Activated CD4-positive, alpha-beta T cell treated with anti-CD3 and anti-CD28 coated beads for 24 hours (primary cell): Measurements from ENCODE around the gene HPCAL4.

ENCODE experiments used
- DNase-seq, 2 donors: peaks; one replicate each; pipeline ENCODE4 v3.0.0-alpha.2; 2020; ENCODE audit warnings: low read depth in 2 of 2

The HPCAL4 gene

DNA sequence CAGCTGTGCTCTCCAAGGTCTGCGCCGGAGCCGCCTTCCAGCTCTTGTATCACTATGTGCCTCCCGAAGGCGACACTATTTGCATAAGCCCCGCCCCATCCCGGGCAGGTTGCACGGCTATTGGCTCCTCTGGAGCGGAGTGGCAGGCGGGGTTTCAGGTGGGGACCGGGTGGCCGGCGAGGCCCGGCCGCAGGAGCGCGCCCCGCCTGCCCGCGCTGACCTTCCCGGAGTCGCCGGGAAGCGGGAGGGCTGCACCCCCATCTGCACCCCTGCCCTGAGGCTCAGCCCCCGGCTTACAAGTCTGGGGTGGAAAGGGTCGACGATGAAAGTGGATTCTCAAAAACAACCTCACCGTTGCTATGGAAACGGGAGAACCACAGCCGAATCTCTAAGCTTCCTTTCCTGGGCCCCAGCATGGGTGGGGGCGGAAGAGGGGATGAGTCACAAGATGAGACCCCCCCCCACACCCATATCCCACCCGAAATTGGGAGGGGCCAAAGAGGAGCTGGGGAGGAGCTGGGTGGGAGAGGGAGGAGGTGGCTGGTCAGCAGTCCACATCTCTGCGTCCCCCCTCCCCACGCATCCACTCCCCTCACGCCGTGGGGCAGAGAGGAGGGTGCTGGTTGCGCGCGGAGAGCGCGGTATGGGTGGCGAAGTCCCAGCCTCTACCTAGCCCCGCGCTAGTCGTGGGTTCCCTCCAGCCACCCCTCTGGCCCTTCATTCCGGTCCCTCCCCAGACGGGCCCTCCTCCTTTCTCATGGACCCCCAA lies at the start of gene HPCAL4:
Gene HPCAL4, minus strand, starts transcription at position 51 of the 769 bp plus-strand sequence. CDS start 6,830 bp downstream, outside the sequence.
- peak; percentile 66 to 84 for DNase-seq

DNA sequence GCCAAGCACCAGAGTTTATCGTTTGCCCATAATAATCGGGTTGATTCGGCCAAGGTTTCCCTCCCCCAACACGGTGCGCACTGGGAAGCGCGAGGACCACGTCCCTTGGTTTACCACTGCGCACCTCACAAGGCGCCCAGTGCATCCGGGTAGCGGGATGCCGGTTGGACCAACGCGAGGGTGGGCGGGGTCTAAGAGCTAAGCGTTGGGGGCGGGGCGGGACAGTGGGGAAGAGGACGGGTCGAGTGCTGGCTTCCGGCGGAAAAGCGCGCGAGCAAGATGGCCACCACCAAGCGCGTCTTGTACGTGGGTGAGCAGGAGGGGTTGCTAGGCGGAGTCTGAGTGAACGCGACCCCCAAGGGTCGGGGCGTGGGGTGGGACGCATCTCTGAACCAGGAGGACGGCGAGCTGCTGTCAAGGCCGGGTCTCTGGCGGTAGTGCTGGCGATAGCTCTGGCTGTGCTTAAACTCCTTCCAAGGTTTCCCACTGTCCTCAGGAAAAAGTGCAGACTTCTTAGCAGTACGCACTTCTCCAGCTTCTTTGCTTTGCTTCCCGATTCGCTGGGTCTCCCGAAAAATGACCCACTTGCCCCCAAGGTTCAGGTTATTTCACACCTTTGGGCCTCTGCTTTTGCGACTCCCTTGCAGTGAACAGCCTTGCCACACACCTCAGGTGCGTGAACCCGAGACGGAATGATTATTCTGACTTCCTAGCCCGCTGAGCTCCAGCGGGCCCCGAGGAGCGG lies 47.6 kb upstream of the HPCAL4 start, which contains the start of gene PPIE:
Gene PPIE, plus strand, starts transcription at position 261 of the 745 bp plus-strand sequence. Its CDS starts 19 bp downstream, at position 280.
- peak; percentile 97 to 98 for DNase-seq

GRCh38 chr1:39737546-39738169 lies 46.4 kb upstream of the HPCAL4 start:
- DNase-seq = no peak

GRCh38 chr1:39735731-39736130 lies 44.5 kb upstream of the HPCAL4 start:
- no peak for DNase-seq

GRCh38 chr1:39733161-39733560 lies 41.9 kb upstream of the HPCAL4 start:
- no peak for DNase-seq

DNA sequence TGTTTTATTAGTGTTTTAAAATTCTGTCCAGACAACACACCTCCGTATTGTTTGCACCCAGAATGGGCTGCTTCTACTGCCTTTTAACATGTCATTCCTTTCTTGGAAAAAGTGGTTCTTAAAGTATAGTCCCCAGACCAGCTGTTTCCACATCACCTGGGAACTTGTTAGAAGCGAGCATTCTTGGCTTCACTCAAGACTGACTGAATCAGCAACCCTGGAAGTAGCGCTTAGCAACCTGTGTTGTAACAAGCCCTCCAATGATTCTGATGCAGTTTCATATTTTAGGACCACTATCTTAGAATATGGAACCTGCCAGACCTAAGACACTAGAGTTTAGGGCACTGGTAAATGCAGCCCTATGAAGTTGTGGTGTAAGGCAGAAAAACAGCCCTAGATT lies 41.5 kb upstream of the HPCAL4 start:
- no peak for DNase-seq

- no peak for DNase-seq
These were observed 38.6 kb upstream of the HPCAL4 start for GRCh38 chr1:39729842-39730241.

DNA sequence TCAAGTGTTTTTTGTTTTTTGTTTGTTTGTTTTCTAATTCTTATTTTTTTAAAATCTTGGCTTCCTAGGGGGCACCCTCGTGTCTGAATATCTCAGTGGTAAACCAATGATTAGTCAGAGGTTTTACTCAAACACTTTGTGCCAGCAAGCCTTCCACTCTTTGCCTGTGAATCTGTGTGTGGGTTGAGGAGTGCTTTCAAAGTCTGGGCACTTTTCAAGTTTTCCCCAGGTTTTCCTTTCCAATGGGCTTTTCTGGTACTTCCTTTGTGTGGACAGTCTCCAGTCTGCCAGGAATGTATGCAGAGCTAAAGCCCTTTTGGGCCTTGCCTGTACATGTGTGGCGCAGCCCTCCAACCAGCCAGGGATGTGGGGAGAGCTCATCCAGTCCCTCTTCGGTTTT lies 37.8 kb upstream of the HPCAL4 start:
- no peak for DNase-seq

DNA sequence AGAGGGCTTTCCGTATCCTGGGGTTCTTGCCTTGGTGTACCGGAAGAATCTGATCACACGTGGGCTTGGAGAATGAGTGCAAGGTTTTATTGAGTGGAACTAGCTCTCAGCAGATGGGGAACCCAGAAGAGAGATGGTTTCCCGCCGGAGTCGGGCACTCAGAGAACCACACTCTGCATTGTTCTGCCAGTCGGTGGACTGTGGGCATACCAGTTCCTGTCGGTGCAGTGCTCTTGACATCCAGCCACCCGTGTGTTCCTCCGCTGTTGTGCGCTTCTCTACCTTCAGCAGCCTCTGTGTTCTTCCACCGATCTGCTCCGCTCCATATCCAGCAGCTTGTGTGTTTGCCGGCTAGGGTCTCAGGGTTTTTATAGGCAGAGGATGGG lies 36.7 kb upstream of the HPCAL4 start:
- no peak for DNase-seq

GRCh38 chr1:39727221-39727931 lies 36.1 kb upstream of the HPCAL4 start:
- no peak for DNase-seq

- DNase-seq = no peak
These were observed 35.4 kb upstream of the HPCAL4 start for GRCh38 chr1:39726600-39726999.

DNA sequence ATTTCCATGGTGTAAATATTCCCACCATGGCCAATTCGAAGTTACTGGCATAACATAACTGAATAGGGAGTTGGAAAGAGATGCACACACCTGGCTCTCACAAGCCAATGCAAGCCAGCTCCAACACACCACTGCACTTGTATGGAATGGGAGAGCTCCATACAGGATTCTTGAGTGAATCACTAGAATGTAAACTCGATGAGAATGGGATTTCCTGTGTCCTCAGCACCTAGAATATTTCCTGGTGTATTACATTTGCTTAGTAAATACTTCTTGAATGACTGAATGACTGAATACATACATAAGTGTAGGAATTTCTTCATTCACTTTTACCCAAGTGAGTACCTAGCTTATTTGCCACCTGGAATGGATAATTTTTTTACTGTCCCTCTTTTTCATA lies 31.3 kb upstream of the HPCAL4 start:
- no peak for DNase-seq

- DNase-seq = no peak
These were observed 30.4 kb upstream of the HPCAL4 start for GRCh38 chr1:39721664-39722063.

DNA sequence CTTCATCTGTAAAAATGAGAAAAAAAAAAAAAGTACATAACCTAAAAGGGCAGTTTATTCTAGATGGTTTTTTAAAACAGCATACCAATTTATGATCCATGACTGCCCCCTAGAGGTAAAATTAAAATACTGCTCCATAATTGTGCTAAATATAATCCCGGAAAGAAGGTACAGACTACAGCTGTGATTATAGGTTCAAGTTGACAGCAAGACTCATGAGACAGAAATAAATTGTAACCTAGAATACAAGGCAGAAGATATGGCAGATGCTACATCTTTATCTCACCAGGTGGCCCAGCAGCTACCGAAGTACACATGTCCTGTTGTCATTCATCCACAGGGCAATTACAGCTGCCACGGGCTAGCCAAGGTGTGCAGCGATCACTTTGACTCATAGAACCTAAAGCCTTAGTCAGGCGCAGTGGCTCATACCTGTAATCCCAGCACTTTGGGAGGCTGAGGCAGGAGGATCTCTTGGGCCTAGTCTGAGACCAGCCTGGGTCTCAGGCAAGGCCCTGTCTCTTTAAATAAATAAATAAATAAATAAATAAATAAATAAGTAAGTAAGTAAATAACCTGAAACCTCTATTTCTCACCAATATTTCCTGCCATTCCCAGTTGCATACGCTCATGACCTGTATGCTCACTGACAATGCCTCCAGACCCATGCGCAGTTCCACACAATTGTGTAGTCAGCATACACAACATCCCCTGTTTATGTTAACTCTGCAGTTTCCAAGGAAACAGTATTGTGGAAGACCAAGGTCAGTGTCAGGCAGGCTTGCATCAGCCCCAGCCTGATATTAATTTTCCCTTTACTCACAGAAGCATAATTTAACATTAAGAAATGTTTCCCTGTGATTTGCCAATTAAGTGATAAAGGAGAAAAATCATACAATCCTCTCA lies 29.1 kb upstream of the HPCAL4 start:
- DNase-seq = no peak

DNA sequence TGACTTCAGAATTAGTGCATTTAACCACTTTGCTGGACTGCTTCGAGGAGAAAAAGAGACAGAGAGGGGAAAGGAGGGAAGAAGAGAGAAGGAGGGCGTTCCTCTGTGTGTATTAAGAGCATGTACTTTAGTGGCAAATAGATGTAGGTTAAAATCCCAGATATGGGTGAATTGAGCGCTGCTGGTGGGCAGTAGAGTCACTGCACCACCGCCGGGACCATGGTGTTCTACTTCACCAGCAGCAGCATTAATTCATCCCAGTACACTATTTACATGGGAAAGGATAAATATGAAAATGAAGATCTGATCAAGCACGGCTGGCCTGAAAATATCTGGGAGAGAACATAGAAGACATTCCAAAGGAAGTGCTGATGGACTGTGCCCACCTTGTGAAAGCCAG lies 26.6 kb upstream of the HPCAL4 start:
- no peak for DNase-seq

GRCh38 chr1:39713557-39713956 lies 22.3 kb upstream of the HPCAL4 start:
- DNase-seq = no peak

DNA sequence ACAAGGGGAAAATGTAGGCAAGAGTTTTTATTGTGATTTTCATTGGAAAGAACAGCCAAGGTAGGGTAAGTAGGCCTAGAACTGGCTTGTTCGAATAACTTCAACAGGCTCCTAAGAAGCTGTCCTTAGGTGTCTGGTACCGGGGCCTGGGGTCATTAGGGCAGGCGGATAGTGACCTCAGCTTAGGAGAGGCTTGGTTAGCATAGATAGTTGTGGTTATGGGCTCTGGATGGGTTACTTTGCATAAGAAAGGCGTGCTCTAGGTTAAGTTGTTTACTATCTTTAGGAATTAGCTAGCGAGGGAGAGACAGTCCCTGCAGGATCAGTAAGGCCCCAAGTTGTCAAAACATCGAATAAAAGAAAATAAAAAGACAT lies 20.7 kb upstream of the HPCAL4 start:
- no peak for DNase-seq

DNA sequence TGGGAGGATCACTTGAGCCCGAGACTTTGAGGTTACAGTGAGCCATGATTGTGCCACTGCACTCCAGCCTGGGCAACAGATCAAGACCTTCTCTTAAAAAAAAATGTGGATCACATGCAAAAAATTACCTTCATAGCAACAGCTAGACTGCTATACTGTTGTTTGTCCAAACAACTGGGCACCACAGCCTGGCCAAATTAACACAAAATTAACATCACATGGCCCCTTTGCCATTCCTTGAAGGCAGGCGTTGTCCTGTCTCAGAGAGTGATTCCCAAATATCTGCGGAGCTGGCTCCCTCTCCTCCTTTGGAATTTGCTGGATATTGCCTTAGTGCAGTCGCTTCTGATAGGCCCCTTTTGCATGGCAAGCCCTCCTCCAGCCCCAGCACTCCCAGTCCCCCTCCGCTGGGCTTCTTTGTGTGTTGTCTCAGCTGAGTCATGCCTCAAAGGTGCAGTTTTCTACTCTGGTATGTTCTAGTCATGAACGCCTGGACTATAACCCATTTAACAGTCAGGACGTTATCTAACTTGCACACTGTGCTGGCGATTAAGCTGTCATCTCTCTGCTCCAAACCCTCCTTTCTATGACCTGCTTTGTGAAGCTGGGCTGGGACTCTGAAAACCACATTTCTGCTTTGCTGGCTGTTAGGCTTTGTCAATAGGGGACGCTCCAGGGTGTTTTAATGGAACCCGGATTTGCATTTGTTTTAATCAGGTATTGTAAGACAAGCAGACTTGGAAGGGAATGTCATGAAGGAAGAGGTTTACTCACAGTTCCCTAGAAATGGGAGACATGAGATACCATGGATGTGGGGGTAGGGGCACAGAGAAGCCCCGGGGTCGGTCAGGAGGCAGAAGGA lies 20.1 kb upstream of the HPCAL4 start:
- no peak for DNase-seq

- no peak for DNase-seq
These were observed 16.3 kb upstream of the HPCAL4 start for GRCh38 chr1:39707506-39707905.

DNA sequence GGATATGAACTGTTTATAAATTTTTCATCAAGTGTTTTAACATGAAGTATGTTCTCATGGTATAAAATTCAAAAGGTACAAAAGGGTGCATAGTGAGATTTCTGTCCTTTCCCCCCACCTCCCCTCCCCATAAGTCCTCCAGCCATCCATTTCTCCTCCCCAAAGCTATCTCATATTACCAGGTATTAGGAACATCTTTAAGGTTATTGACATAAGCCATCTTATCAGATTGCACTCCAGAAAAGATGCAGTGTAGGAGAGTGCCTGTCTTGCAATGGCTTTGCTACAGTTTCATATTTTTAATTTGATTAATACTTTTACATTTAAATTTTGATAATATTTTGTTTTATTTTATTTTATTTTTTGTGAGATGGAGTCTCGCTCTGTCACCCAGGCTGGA lies 13.5 kb upstream of the HPCAL4 start:
- no peak for DNase-seq
